Hepatocyte (in vitro differentiated cells): Measurements from ENCODE around the gene EML4. TPM values are rescaled to one million over a fixed set of nuclear protein-coding genes. Genes with fewer than 3 reads are reported as not detected.

Experiments
- DNase-seq: peaks from one replicate; pipeline ENCODE4 v3.0.0-alpha.2; 2016; ENCODE audit warnings: low spot score
- H2AFZ ChIP-seq: fragments of 200-600 bp; sonication (generic); 2 replicates; pipeline ENCODE4 v1.6.0; 2016; ENCODE audit warnings: antibody characterized with exemption, mild to moderate bottlenecking
- H3K27ac ChIP-seq: fragments of 200-600 bp; sonication (generic); 2 replicates; pipeline ENCODE4 v1.5.1; 2016; ENCODE audit warnings: mild to moderate bottlenecking
- H3K27me3 ChIP-seq: fragments of 200-600 bp; sonication (generic); 2 replicates; pipeline ENCODE4 v1.6.1; 2016
- H3K36me3 ChIP-seq: fragments of 200-600 bp; sonication (generic); replicated peaks from 2 replicates; pipeline ENCODE4 v1.5.1; 2016; ENCODE audit warnings: low read depth; ENCODE audit not compliant: insufficient read depth
- H3K4me1 ChIP-seq: fragments of 200-600 bp; sonication (generic); 2 replicates; pipeline ENCODE4 v1.5.1; 2016; ENCODE audit warnings: mild to moderate bottlenecking, moderate library complexity; ENCODE audit not compliant: insufficient read depth
- H3K4me2 ChIP-seq: fragments of 200-600 bp; sonication (generic); 2 replicates; pipeline ENCODE4 v1.6.0; 2016
- H3K4me3 ChIP-seq: fragments of 200-600 bp; sonication (generic); 2 replicates; pipeline ENCODE4 v1.5.1; 2016; ENCODE audit warnings: mild to moderate bottlenecking
- H3K79me2 ChIP-seq: fragments of 200-600 bp; sonication (generic); 2 replicates; pipeline ENCODE4 v1.6.0; 2017; ENCODE audit warnings: mild to moderate bottlenecking
- H3K9me2 ChIP-seq: fragments of 200-600 bp; sonication (generic); replicated peaks from 2 replicates; pipeline ENCODE4 v1.6.0; 2017; ENCODE audit warnings: mild to moderate bottlenecking; ENCODE audit not compliant: insufficient read depth
- H3K9me3 ChIP-seq: fragments of 200-600 bp; sonication (generic); 2 replicates; pipeline ENCODE4 v1.5.1; 2016; ENCODE audit warnings: low read depth, mild to moderate bottlenecking
- H4K20me1 ChIP-seq: fragments of 200-600 bp; sonication (generic); 2 replicates; pipeline ENCODE4 v1.6.0; 2016; ENCODE audit warnings: mild to moderate bottlenecking; ENCODE audit not compliant: insufficient read depth, poor library complexity, severe bottlenecking
- EZH2 ChIP-seq: fragments of 200-600 bp; sonication (generic); IDR thresholded peaks from 2 replicates; pipeline ENCODE4 v1.6.1; 2016; ENCODE audit warnings: antibody characterized with exemption, mild to moderate bottlenecking, borderline replicate concordance
- EZH2phosphoT487 ChIP-seq: fragments of 200-600 bp; sonication (generic); IDR thresholded peaks from one replicate; pipeline ENCODE4 v1.6.1; 2018; ENCODE audit warnings: antibody characterized with exemption, mild to moderate bottlenecking, low read depth, moderate library complexity; ENCODE audit not compliant: unreplicated experiment, severe bottlenecking
- WGBS: methylation state at CpG from one replicate; pipeline ENCODE4 v1.1.6; 2016; ENCODE audit warnings: low lambda C conversion rate; ENCODE audit errors: missing lambda C conversion rate; 5-methylcytosine and 5-hydroxymethylcytosine counted together
- polyA plus RNA-seq: library from polyadenylated mRNA; unstranded; fragments of >200 nt; fragmentation: Nextera tagmentation; extraction: Ambion mirVana; gene quantifications from 2 replicates; pipeline ENCODE4 v1.2.1, GENCODE V29; 2016
- total RNA-seq: library from RNA; depleted of rRNA; stranded (reverse); fragments of >200 nt; gene quantifications from 2 replicates; pipeline ENCODE4 v1.2.3, GENCODE V29; 2014
- TF ChIP-seq, protein P1 (sequence below): fragments of 200-600 bp; sonication (generic); IDR thresholded peaks from 2 replicates; pipeline ENCODE4 v1.5.1; 2016; ENCODE audit warnings: antibody characterized with exemption, mild to moderate bottlenecking; ENCODE audit not compliant: poor library complexity

EML4 gene
- total and polyA plus RNA-seq, 2 experiments from 2014 or later, result 49.9 to 86.8 TPM

- 83% methylated on average over 2 of the region's 2 CpGs for WGBS
- DNase-seq, result no peak
- no peaks in the 10 kb centered on the region for H3K9me3 ChIP-seq
- peaks cover 24% of the 10 kb centered on the region for H3K4me1 ChIP-seq
- no peak overlapping the region for H3K4me2 ChIP-seq
- peaks cover 97% of the 10 kb centered on the region for H3K79me2 ChIP-seq
- no peaks in the 10 kb centered on the region for H3K27me3 ChIP-seq
- H3K9me2 ChIP-seq, result no peaks in the 10 kb centered on the region
- TF ChIP-seq, protein P1, sequence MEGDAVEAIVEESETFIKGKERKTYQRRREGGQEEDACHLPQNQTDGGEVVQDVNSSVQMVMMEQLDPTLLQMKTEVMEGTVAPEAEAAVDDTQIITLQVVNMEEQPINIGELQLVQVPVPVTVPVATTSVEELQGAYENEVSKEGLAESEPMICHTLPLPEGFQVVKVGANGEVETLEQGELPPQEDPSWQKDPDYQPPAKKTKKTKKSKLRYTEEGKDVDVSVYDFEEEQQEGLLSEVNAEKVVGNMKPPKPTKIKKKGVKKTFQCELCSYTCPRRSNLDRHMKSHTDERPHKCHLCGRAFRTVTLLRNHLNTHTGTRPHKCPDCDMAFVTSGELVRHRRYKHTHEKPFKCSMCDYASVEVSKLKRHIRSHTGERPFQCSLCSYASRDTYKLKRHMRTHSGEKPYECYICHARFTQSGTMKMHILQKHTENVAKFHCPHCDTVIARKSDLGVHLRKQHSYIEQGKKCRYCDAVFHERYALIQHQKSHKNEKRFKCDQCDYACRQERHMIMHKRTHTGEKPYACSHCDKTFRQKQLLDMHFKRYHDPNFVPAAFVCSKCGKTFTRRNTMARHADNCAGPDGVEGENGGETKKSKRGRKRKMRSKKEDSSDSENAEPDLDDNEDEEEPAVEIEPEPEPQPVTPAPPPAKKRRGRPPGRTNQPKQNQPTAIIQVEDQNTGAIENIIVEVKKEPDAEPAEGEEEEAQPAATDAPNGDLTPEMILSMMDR, result no peak
- no peak for TF ChIP-seq EZH2phosphoT487
- TF ChIP-seq EZH2, result no peak
- H4K20me1 ChIP-seq, result peaks cover 21% of the 10 kb centered on the region
- H2AFZ ChIP-seq, result no peak overlapping the region
- no peaks in the 10 kb centered on the region for H3K36me3 ChIP-seq
- no peak overlapping the region for H3K27ac ChIP-seq
- H3K4me3 ChIP-seq, result no peak overlapping the region
Measured at GRCh38 chr2:42182654-42183308, 13.6 kb downstream of the EML4 start.

DNA sequence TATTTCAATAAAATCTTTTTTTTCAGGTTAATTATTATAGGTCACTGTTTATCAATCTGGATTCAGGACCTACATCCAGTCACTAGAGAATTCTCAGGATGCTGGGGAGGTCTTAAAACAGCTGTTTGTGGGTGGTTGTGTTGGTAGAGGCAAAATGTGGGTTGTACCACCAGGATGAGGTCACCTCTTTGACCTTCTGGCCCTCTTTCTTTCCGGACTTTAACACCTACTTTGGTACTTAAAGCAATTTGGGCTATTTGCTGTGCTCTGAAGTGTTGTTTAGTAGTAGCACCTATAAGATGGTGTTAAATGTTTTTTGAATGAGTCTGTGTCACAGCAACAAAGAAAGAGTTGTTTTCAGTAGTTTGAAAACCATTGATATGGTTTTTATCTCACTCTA lies 14.6 kb downstream of the EML4 start:
- peaks cover 97% of the 10 kb centered on the region for H3K79me2 ChIP-seq
- no peak overlapping the region for H3K4me2 ChIP-seq

DNA sequence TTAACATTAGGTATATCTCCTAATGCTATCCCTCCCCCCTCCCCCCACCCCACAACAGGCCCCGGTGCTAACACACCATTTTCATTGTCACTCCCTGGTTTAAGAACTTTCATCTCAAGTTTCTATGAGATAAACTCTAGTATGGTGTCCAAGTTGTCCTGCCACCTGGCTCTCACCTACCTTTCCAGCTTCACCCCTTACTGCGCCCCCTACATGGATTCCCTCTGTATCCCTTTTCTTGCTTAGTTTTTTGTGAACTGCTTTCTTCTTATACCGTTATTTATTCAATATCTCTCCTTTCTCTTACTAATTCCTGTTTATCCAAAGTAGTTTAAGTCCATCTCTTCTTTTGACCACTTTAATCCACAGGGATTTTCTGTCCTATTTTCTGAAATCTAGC lies 15.2 kb downstream of the EML4 start:
- TF ChIP-seq, protein P1, result no peak
- TF ChIP-seq EZH2 (no peak), EZH2phosphoT487 (no peak)
- WGBS, result 65% methylated on average over 3 of the region's 3 CpGs

More for the DNA sequence above, 14.6 kb downstream of the EML4 start:
- Histone ChIP-seq H3K27ac (no peak overlapping the region), H3K4me1 (peaks cover 24% of the 10 kb centered on the region), H3K9me2 (no peaks in the 10 kb centered on the region), H2AFZ (no peak overlapping the region), H3K4me3 (no peak overlapping the region), H3K36me3 (no peaks in the 10 kb centered on the region), H3K9me3 (no peaks in the 10 kb centered on the region), H3K27me3 (no peaks in the 10 kb centered on the region), H4K20me1 (peaks cover 17% of the 10 kb centered on the region)
- 80% methylated on average over 1 of the region's 1 CpG for WGBS
- DNase-seq, result no peak
- no peak for TF ChIP-seq EZH2phosphoT487

GRCh38 chr2:42185220-42185921 lies 16.2 kb downstream of the EML4 start:
- Histone ChIP-seq H3K27me3 (no peaks in the 10 kb centered on the region), H3K27ac (peak overlapping the region; percentile 50), H3K4me1 (peaks cover 27% of the 10 kb centered on the region), H3K36me3 (no peaks in the 10 kb centered on the region), H3K4me3 (no peak overlapping the region), H2AFZ (no peak overlapping the region), H3K9me3 (no peaks in the 10 kb centered on the region), H4K20me1 (peaks cover 4% of the 10 kb centered on the region), H3K79me2 (peaks cover 97% of the 10 kb centered on the region), H3K9me2 (no peaks in the 10 kb centered on the region), H3K4me2 (peak overlapping the region; percentile 59)
- 78% methylated on average over 5 of the region's 5 CpGs for WGBS
- no peak for DNase-seq
- TF ChIP-seq EZH2, result no peak
- no peak for TF ChIP-seq EZH2phosphoT487

More for the DNA sequence above, 15.2 kb downstream of the EML4 start:
- DNase-seq, result no peak
- Histone ChIP-seq H2AFZ (no peak overlapping the region), H4K20me1 (peaks cover 13% of the 10 kb centered on the region), H3K4me2 (no peak overlapping the region), H3K9me3 (no peaks in the 10 kb centered on the region), H3K9me2 (no peaks in the 10 kb centered on the region), H3K4me1 (peaks cover 24% of the 10 kb centered on the region), H3K27ac (no peak overlapping the region), H3K4me3 (no peak overlapping the region), H3K36me3 (no peaks in the 10 kb centered on the region), H3K79me2 (peaks cover 97% of the 10 kb centered on the region), H3K27me3 (no peaks in the 10 kb centered on the region)
